GM18858 (cell line): ENCODE results near the gene GRK1.

Experiments used
- ATAC-seq: cut with Tn5 transposase; IDR thresholded peaks from one replicate; pipeline ENCODE4 v1.9.1; 2021; ENCODE audit not compliant: unreplicated experiment

Gene GRK1

DNA sequence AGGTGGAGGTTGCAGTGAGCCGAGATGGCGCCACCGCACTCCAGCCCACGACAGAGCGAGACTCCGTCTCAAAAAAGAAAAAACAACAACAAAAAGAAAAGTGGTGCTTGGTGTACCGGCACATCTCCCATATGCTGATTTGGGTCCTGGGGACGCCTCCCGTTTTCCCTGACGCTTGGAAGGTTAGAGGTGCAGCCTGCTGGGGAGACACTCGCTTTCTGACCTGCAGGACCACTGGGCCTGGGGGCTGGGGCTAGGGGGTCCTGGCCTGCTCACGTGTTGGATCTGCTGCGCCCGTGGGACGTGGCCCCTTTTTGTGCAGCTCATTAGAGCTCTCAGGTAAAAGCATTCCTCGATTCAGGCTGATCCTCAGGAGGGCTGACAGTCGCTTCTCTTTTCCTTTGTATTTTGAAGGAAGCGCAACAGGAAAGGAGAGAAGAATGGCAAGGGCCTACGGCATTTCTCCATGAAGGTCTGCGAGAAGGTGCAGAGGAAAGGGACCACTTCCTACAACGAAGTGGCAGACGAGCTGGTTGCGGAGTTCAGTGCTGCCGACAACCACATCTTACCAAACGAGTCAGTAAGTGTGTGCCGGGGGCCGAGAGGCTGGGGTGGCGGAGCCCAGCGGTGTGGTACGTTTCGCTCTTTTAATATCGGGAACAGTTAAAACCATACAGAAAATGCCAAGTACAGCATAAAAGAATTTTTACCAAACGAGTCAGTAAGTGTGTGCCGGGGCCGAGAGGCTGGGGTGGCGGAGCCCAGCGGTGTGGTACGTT, 34.1 kb upstream of the GRK1 start:
- ATAC-seq: no peak

GRCh38 chr13:113633485-113633873, 33.5 kb upstream of the GRK1 start:
- ATAC-seq: no peak

DNA sequence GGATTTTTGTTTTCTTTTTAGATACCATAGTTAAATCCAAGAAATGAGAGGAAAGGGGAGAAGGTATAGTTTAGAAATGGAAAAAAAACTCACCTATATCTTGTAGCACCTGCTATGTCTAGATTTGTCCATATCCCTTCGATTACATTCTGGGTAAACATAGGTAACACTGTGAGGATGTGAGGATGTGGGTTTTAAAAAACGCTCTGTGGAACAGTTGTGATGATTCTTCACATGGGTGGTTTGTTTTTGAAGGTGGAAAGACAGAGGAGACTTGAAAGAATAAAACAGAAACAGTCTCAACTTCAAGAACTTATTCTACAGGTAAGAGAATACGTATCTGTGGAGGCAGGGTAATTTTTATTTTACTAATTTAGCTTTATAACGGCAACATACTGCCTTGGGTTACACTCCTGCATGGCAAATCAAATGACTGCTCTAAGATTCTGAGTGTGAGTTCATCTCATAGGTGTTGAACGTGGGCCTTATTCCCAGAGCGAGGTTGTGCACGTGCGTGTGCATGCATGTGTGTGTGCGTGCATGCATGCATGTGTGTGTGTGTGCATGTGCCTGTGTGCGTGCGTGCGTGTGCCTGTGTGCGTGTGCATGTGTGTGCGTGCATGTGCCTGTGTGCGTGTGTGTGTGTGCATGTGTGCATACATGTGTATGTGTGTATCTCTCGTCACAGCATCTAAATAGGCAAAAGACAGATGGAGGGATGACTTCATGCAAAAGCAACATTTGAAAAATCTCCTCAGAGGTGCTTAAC, 32.6 kb upstream of the GRK1 start:
- ATAC-seq: no peak

DNA sequence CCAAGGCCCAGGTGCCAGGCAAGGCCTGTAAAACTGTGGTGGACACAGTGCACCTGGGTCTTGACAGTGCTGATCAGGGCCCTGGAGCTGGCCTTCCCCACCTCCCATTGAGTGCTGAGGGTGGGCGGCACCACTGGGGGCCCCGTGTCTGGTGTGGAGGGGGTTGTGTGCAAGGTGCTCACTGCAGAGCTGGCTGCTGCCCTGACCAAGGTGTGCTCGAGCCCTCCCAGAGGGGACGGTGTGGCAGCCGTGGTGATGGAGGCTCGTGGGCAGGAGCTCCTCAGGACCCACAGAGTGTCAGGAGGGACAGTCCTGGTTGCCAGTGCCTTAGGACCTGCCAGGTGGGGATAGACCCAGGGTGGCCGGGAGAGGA, 32.0 kb upstream of the GRK1 start:
- ATAC-seq: no peak

- ATAC-seq: no peak
Observed at GRCh38 chr13:113635709-113636108, 31.3 kb upstream of the GRK1 start.

GRCh38 chr13:113636266-113636963, 30.6 kb upstream of the GRK1 start:
- no peak for ATAC-seq

DNA sequence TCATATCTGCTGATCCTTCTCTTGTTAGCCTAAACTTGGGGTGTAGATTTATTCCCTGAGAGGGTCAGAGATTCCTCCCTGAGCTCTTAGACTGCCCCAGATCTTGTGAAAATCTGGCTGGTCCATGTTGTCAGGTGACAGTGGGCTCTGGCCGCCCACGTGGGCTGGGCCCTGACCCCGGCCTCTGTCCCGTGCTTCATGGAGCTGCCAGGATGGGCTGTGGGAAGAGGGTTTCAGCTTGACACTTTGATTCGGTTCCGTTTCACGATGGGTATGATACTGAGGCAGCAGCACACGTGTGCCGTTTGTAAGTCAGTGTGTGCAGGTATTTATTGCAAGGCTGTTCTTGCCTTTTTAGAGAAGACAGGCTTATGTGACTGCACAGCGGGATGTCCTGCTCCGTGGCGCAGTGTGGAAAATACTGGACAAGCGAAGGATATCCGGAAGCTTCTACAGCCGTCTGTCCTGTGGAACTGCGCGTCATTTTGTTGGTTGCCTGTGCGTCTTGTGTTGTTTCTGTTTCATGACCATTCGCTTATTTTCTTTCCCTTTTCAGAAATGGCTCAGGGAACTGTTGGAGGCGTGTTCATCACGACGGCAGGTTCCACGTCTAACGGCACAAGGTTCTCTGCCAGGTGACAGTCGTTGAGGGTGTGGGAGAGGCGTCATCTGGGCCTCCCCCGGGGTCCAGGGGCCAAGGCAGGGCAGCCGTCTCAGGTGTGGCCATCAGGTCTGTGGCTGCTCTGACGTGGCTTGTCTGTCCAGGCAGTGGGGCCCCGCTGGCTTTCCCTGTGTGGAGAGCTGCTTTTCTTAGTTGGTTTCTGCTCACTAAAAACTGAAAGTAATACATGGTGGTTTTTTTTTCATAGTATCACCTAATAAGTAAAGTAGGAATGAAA, 29.5 kb upstream of the GRK1 start:
- no peak for ATAC-seq

DNA sequence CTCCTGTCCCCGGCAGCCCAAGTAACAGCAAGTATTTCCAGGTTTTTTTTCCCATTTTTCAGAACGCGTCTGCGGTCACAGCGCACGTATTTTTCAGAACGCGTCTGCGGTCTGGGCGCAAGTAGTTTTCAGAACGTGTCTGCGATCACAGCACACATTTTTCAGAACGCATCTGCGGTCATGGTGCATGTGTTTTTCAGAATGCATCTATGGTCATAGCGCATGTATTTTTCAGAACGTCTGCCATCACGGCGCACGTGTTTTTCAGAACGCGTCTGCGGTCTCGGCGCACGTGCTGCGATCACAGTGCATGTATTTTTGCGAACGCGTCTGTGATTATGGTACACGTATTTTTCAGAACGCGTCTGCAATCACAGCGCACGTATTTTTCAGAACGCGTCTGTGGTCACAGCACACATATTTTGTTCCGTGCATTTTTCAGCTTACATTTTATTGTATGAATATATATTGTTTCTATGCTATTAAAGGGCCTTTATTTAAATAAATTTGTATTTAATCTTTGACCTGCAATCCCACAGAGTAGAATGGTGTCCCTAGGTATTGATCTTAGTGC, 28.8 kb upstream of the GRK1 start:
- no peak for ATAC-seq

GRCh38 chr13:113638806-113639205, 28.2 kb upstream of the GRK1 start:
- no peak for ATAC-seq

GRCh38 chr13:113639616-113640262, 27.3 kb upstream of the GRK1 start:
- no peak for ATAC-seq

DNA sequence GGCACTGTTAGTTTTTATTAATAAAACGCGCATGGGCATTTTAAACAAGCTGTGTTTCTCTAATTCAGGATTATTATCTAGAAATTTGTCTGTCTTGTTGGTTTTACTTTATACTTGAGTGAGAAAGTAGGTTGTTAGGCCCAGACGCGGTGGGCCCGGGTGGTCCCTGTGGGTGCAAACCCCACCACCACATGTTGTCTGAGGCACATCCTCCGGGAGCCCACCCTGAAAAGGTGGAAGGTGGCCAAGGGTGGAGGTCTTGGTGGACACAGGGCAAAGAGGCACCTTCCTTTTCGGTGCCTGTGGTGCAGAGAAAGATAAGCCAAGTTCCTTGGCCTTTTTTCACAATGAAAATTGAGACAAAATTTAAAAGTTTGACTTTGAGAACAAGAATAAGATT, 25.6 kb upstream of the GRK1 start:
- ATAC-seq: no peak

GRCh38 chr13:113642563-113642962, 24.5 kb upstream of the GRK1 start:
- no peak for ATAC-seq

GRCh38 chr13:113643593-113643992, 23.4 kb upstream of the GRK1 start:
- ATAC-seq: no peak

- no peak for ATAC-seq
Observed at GRCh38 chr13:113644800-113645199, 22.2 kb upstream of the GRK1 start.

- ATAC-seq: no peak
Observed at GRCh38 chr13:113645329-113645728, 21.7 kb upstream of the GRK1 start.

- ATAC-seq: no peak
Observed at GRCh38 chr13:113646376-113646775, 20.6 kb upstream of the GRK1 start.

GRCh38 chr13:113646921-113647340, 20.1 kb upstream of the GRK1 start:
- no peak for ATAC-seq

GRCh38 chr13:113647351-113648215, 19.4 kb upstream of the GRK1 start:
- no peak for ATAC-seq

DNA sequence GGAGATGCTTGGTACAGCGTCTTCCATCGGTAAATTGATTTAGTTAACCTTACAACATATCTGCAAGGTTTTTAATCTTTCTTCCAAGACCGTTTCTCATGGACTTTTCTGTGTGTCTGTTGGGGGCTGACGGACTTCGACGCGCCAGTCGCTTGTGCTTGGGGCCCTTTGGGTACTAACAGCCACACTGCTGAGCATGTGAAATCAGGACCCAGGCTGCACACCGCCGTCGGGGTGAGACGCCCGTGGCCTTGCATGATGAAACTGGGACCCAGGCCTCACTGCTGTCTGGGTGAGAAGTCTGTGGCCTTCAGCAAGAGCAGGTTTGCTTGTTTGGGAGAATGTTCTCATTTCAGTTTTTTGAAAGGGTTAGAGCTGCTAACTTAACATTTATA, 18.8 kb upstream of the GRK1 start:
- no peak for ATAC-seq
